GM18519 (cell line): ENCODE data around the gene ZSCAN9.

ENCODE experiments used
- ATAC-seq: cut with Tn5 transposase; IDR thresholded peaks from one replicate; pipeline ENCODE4 v1.9.1; 2021; ENCODE audit warnings: mild to moderate bottlenecking, moderate library complexity; ENCODE audit not compliant: unreplicated experiment, low FRiP score

ZSCAN9 gene

GRCh38 chr6:28220257-28221133 lies 4.6 kb upstream of the ZSCAN9 start:
- ATAC-seq: no peak

- ATAC-seq: no peak
Measured at GRCh38 chr6:28224131-28225055, 682 bp upstream of the ZSCAN9 start.

- ATAC-seq: no peak
Measured at GRCh38 chr6:28226460-28226859, 1.4 kb downstream of the ZSCAN9 start.

- ATAC-seq: no peak
Measured at GRCh38 chr6:28232785-28233184, 7.7 kb downstream of the ZSCAN9 start.

- ATAC-seq: no peak
Measured at GRCh38 chr6:28235912-28236452, 10.9 kb downstream of the ZSCAN9 start.

GRCh38 chr6:28239636-28240035 lies 14.6 kb downstream of the ZSCAN9 start:
- no peak for ATAC-seq

- no peak for ATAC-seq
Measured at GRCh38 chr6:28240471-28240870, 15.4 kb downstream of the ZSCAN9 start.

GRCh38 chr6:28243946-28244345 lies 18.9 kb downstream of the ZSCAN9 start:
- no peak for ATAC-seq

GRCh38 chr6:28245206-28245941 lies 20.3 kb downstream of the ZSCAN9 start:
- no peak for ATAC-seq

- ATAC-seq: no peak
Measured at GRCh38 chr6:28248916-28249315, 23.8 kb downstream of the ZSCAN9 start.

- no peak for ATAC-seq
Measured at GRCh38 chr6:28250747-28251146, 25.7 kb downstream of the ZSCAN9 start.

GRCh38 chr6:28251661-28252008 lies 26.6 kb downstream of the ZSCAN9 start:
- ATAC-seq: no peak

GRCh38 chr6:28252009-28252975 lies 27.2 kb downstream of the ZSCAN9 start, which contains the start of gene ZKSCAN4:
Gene ZKSCAN4 (minus strand): TSS chr6:28252269. CDS start chr6:28251980, 289 bp downstream.
- peak; percentile 64 for ATAC-seq

GRCh38 chr6:28254121-28254519 lies 29.0 kb downstream of the ZSCAN9 start:
- ATAC-seq: no peak

- ATAC-seq: no peak
Measured at GRCh38 chr6:28257042-28257441, 32.0 kb downstream of the ZSCAN9 start.

- ATAC-seq: no peak
Measured at GRCh38 chr6:28258877-28259777, 34.1 kb downstream of the ZSCAN9 start, which contains the start of gene NKAPL. Gene NKAPL (plus strand): TSS chr6:28259297. CDS start chr6:28259372, 75 bp downstream.

GRCh38 chr6:28263922-28264321 lies 38.8 kb downstream of the ZSCAN9 start:
- no peak for ATAC-seq

- ATAC-seq: no peak
Measured at GRCh38 chr6:28264834-28265401, 39.8 kb downstream of the ZSCAN9 start.
